Stomach (tissue), 4 donors: ENCODE measurements around the gene DNAH14.

ENCODE experiments used
- CTCF ChIP-seq, 7 experiments: fragments of 450-650 bp in 4 of 7; fragments of 200-600 bp in 3 of 7; sonication (generic) in 3 of 7; IDR thresholded peaks; one replicate each; pipeline ENCODE4 v1.5.1; 2016 to 2019; ENCODE audit warnings: antibody characterized with exemption in 7 of 7, control low read depth in 2 of 7, mild to moderate bottlenecking in 1 of 7
- EP300 ChIP-seq: sonication (generic); formaldehyde crosslinking; IDR thresholded peaks from one replicate; pipeline ENCODE4 v1.6.1; 2017; ENCODE audit warnings: antibody characterized with exemption
- POLR2AphosphoS5 ChIP-seq, 3 donors: sonication (generic); formaldehyde crosslinking; IDR thresholded peaks; one replicate each; pipeline ENCODE4 v1.6.1; 2016; ENCODE audit warnings: antibody characterized with exemption in 3 of 3

- TF ChIP-seq CTCF (IDR thresholded peaks at IDR 0.05) (no peak), POLR2AphosphoS5 (IDR thresholded peaks at IDR 0.05) (no peak), EP300 (no peak)
Observed at GRCh38 chr1:225422031-225422605, 492.6 kb downstream of the DNAH14 start.
